SK-N-SH (cell line): ENCODE results near the gene MGAT4A. TPM values are rescaled to one million over a fixed set of nuclear protein-coding genes. Genes with fewer than 3 reads are reported as not detected.

ENCODE experiments used
- CTCF ChIA-PET: fragments of 300-600, 350-600 bp; formaldehyde crosslinking; extraction: SDS; loops from one replicate; lab custom pipeline; 2021; lab: Yijun Ruan, JAX
- POLR2A ChIA-PET: fragments of 350-600 bp; sonication (Branson Sonifier 250); formaldehyde crosslinking; extraction: SDS; loops from one replicate; lab custom pipeline; 2020; ENCODE audit warnings: antibody characterized with exemption, inconsistent platforms; lab: Yijun Ruan, JAX
- DNase-seq: peaks from one replicate; pipeline ENCODE4 v3.0.0; 2012
- H2AFZ ChIP-seq: fragments of 200-600 bp; sonication (generic); 2 replicates; pipeline ENCODE4 v1.8.1; 2016; ENCODE audit warnings: antibody characterized with exemption, mild to moderate bottlenecking, low read depth
- H3F3A ChIP-seq: fragments of 200-600 bp; sonication (generic); replicated peaks from 2 replicates; pipeline ENCODE3; 2016; ENCODE audit warnings: antibody characterized with exemption, mild to moderate bottlenecking; ENCODE audit not compliant: insufficient read depth
- H3K27ac ChIP-seq, 2 experiments: fragments of 200-500 bp in 1 of 2; fragments of 200-600 bp in 1 of 2; sonication (Bioruptor generic) in 1 of 2; sonication (generic), shearing (Covaris generic) in 1 of 2; 2 replicates each; pipeline versions ENCODE4 v1.5.1 to v1.6.1; 2014 to 2016; ENCODE audit warnings: low read depth in 2 of 2, inconsistent platforms in 1 of 2, low read length in 1 of 2, mild to moderate bottlenecking in 1 of 2, mixed read lengths in 1 of 2
- H3K27me3 ChIP-seq: fragments of 200-600 bp; sonication (generic), shearing (Covaris generic); 2 replicates; pipeline ENCODE4 v1.6.1; 2016; ENCODE audit warnings: mixed run types; ENCODE audit not compliant: insufficient read depth
- H3K36me3 ChIP-seq, 2 experiments: fragments of 200-500 bp in 1 of 2; fragments of 200-600 bp in 1 of 2; sonication (Bioruptor generic) in 1 of 2; sonication (generic) in 1 of 2; replicated peaks in 1 of 2; 2 replicates each; pipeline versions ENCODE3 to v1.5.1; 2014 to 2016; ENCODE audit warnings: low read length in 1 of 2, mild to moderate bottlenecking in 1 of 2; ENCODE audit not compliant: insufficient read depth in 2 of 2, control insufficient read depth in 1 of 2
- H3K4me1 ChIP-seq, 2 experiments: fragments of 200-500 bp in 1 of 2; fragments of 200-600 bp in 1 of 2; sonication (Bioruptor generic) in 1 of 2; sonication (generic), shearing (Covaris generic) in 1 of 2; 2 replicates each; pipeline versions ENCODE4 v1.5.1 to v1.6.1; 2014 to 2016; ENCODE audit warnings: low read depth in 1 of 2, low read length in 1 of 2, mixed run types in 1 of 2; ENCODE audit not compliant: insufficient read depth in 2 of 2, control insufficient read depth in 1 of 2
- H3K4me2 ChIP-seq: fragments of 200-600 bp; sonication (generic), shearing (Covaris generic); 2 replicates; pipeline ENCODE4 v1.6.1; 2017; ENCODE audit warnings: mixed run types
- H3K4me3 ChIP-seq, 2 experiments: fragments of 200-500 bp in 1 of 2; fragments of 200-600 bp in 1 of 2; sonication (Bioruptor generic) in 1 of 2; sonication (generic), shearing (Covaris generic) in 1 of 2; 2 replicates each; pipeline versions ENCODE4 v1.5.1 to v1.8.1; 2014 to 2016; ENCODE audit warnings: low read depth in 2 of 2, inconsistent platforms in 1 of 2, low read length in 1 of 2, mild to moderate bottlenecking in 1 of 2, mixed read lengths in 1 of 2, moderate library complexity in 1 of 2
- H3K79me2 ChIP-seq: fragments of 200-600 bp; sonication (generic); 2 replicates; pipeline ENCODE4 v1.8.1; 2017; ENCODE audit warnings: mild to moderate bottlenecking; ENCODE audit not compliant: insufficient read depth
- H3K9ac ChIP-seq: fragments of 200-600 bp; sonication (generic); 2 replicates; pipeline ENCODE4 v1.6.1; 2017; ENCODE audit warnings: mixed run types
- H3K9me2 ChIP-seq: fragments of 200-600 bp; sonication (generic); 2 replicates; pipeline ENCODE4 v1.6.1; 2017; ENCODE audit warnings: mixed run types
- H3K9me3 ChIP-seq: fragments of 200-600 bp; sonication (generic); 2 replicates; pipeline ENCODE4 v1.6.1; 2017; ENCODE audit warnings: mixed run types, mild to moderate bottlenecking, moderate library complexity
- H4K20me1 ChIP-seq: fragments of 200-600 bp; sonication (generic); 2 replicates; pipeline ENCODE4 v1.6.1; 2017; ENCODE audit warnings: mild to moderate bottlenecking, mixed run types; ENCODE audit not compliant: insufficient read depth
- ELF1 ChIP-seq: IDR thresholded peaks from 2 replicates; pipeline ENCODE4 v1.4.0; 2012
- EP300 ChIP-seq, 2 experiments: IDR thresholded peaks; 2 replicates each; pipeline versions ENCODE4 v1.4.0 to v1.6.1; 2012; ENCODE audit warnings: borderline replicate concordance in 1 of 2, low read depth in 1 of 2, low read length in 1 of 2
- EZH2phosphoT487 ChIP-seq: fragments of 200-600 bp; sonication (generic); IDR thresholded peaks from 2 replicates; pipeline ENCODE4 v1.6.1; 2017; ENCODE audit warnings: low read depth, mixed run types, mild to moderate bottlenecking, antibody characterized with exemption, moderate library complexity, borderline replicate concordance
- FOSL2 ChIP-seq: IDR thresholded peaks from 2 replicates; pipeline ENCODE4 v1.4.0; 2012; ENCODE audit warnings: low read depth, mild to moderate bottlenecking, moderate library complexity, borderline replicate concordance
- FOXM1 ChIP-seq: IDR thresholded peaks from 2 replicates; pipeline ENCODE4 v1.4.0; 2012; ENCODE audit warnings: low read depth, mild to moderate bottlenecking
- GABPA ChIP-seq: IDR thresholded peaks from 2 replicates; pipeline ENCODE4 v1.4.0; 2012; ENCODE audit warnings: low read depth, mild to moderate bottlenecking
- JUND ChIP-seq: IDR thresholded peaks from 2 replicates; pipeline ENCODE4 v1.4.0; 2012
- NFIC ChIP-seq: IDR thresholded peaks from 2 replicates; pipeline ENCODE4 v1.4.0; 2012; ENCODE audit warnings: borderline replicate concordance
- NRF1 ChIP-seq: IDR thresholded peaks from 2 replicates; pipeline ENCODE4 v1.6.1; 2012; ENCODE audit warnings: low read depth, mild to moderate bottlenecking, low read length
- RAD21 ChIP-seq: IDR thresholded peaks from 2 replicates; pipeline ENCODE4 v1.6.1; 2012; ENCODE audit warnings: mild to moderate bottlenecking, low read length
- RCOR1 ChIP-seq: fragments of 150-350 bp; IDR thresholded peaks from 2 replicates; pipeline ENCODE4 v1.6.1; 2017; ENCODE audit warnings: antibody characterized with exemption, low read length
- REST ChIP-seq: IDR thresholded peaks from 2 replicates; pipeline ENCODE4 v1.6.1; 2012; ENCODE audit warnings: mild to moderate bottlenecking, low read depth, low read length, moderate library complexity
- RFX5 ChIP-seq: IDR thresholded peaks from 2 replicates; pipeline ENCODE4 v1.6.1; 2012; ENCODE audit warnings: mild to moderate bottlenecking, improper control_type of control experiment, low read length
- SIN3A ChIP-seq: IDR thresholded peaks from 2 replicates; pipeline ENCODE4 v1.6.1; 2012; ENCODE audit warnings: low read depth, mild to moderate bottlenecking, low read length, moderate library complexity, borderline replicate concordance
- TEAD4 ChIP-seq: IDR thresholded peaks from 2 replicates; pipeline ENCODE4 v1.4.0; 2012; ENCODE audit warnings: mild to moderate bottlenecking, borderline replicate concordance; ENCODE audit not compliant: insufficient read depth
- YY1 ChIP-seq: IDR thresholded peaks from 2 replicates; pipeline ENCODE4 v1.4.0; 2012; ENCODE audit warnings: low read depth, mild to moderate bottlenecking
- WGBS: methylation state at CpG from one replicate; pipeline ENCODE4 v1.1.6; 2017; ENCODE audit warnings: low lambda C conversion rate; 5-methylcytosine and 5-hydroxymethylcytosine counted together
- polyA plus RNA-seq, 3 experiments: library from polyadenylated mRNA; depleted of rRNA; stranded (reverse); fragments of >200 nt; gene quantifications; 2 replicates each; pipeline ENCODE4 v1.2.3, GENCODE V29; 2012
- TF ChIP-seq, protein P1 (sequence below): IDR thresholded peaks from 2 replicates; pipeline ENCODE4; 2012
- TF ChIP-seq, protein P2 (sequence below): fragments of 150-350 bp; IDR thresholded peaks from 2 replicates; pipeline ENCODE4 v1.6.1; 2016; ENCODE audit warnings: mild to moderate bottlenecking, low read depth, low read length
- TF ChIP-seq, protein P3 (sequence below): fragments of 200-600 bp; sonication (generic); IDR thresholded peaks from 2 replicates; pipeline ENCODE4 v1.6.1; 2017; ENCODE audit warnings: antibody characterized with exemption, mild to moderate bottlenecking, moderate library complexity

The MGAT4A gene
- polyA plus RNA-seq, 1 of the 3 experiments (the other 2 are of a cell fraction): 0.07 TPM

GRCh38 chr2:98647636-98648035, 83.3 kb downstream of the MGAT4A start:
- Histone ChIP-seq H4K20me1 (no peaks in the 10 kb centered on the region), H3K4me3 (no peak overlapping the region), H3K9me3 (no peaks in the 10 kb centered on the region), H3K27ac (no peak overlapping the region), H3K4me1 (no peaks in the 10 kb centered on the region), H3K36me3 (no peaks in the 10 kb centered on the region), H3K27me3 (no peaks in the 10 kb centered on the region), H3F3A (no peaks in the 10 kb centered on the region), H3K79me2 (no peaks in the 10 kb centered on the region), H3K4me2 (no peak overlapping the region), H3K9me2 (no peaks in the 10 kb centered on the region), H2AFZ (no peak overlapping the region), H3K9ac (no peak overlapping the region)
- POLR2A ChIA-PET: no interaction called here
- TF ChIP-seq, protein P1, sequence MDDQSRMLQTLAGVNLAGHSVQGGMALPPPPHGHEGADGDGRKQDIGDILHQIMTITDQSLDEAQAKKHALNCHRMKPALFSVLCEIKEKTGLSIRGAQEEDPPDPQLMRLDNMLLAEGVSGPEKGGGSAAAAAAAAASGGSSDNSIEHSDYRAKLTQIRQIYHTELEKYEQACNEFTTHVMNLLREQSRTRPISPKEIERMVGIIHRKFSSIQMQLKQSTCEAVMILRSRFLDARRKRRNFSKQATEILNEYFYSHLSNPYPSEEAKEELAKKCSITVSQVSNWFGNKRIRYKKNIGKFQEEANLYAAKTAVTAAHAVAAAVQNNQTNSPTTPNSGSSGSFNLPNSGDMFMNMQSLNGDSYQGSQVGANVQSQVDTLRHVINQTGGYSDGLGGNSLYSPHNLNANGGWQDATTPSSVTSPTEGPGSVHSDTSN: no peak
- TF ChIP-seq SIN3A (no peak), JUND (no peak), EZH2phosphoT487 (no peak), RAD21 (no peak), REST (no peak)
- TF ChIP-seq, protein P2, sequence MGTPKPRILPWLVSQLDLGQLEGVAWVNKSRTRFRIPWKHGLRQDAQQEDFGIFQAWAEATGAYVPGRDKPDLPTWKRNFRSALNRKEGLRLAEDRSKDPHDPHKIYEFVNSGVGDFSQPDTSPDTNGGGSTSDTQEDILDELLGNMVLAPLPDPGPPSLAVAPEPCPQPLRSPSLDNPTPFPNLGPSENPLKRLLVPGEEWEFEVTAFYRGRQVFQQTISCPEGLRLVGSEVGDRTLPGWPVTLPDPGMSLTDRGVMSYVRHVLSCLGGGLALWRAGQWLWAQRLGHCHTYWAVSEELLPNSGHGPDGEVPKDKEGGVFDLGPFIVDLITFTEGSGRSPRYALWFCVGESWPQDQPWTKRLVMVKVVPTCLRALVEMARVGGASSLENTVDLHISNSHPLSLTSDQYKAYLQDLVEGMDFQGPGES: no peak
- 62% methylated on average over 5 of the region's 5 CpGs for WGBS
- no peak for DNase-seq
- CTCF ChIA-PET: interaction anchor here (2.2 kb wide), 1 partner anchor 184 kb away, joined by 64 read pairs; no protein-coding TSS in a partner anchor

DNA sequence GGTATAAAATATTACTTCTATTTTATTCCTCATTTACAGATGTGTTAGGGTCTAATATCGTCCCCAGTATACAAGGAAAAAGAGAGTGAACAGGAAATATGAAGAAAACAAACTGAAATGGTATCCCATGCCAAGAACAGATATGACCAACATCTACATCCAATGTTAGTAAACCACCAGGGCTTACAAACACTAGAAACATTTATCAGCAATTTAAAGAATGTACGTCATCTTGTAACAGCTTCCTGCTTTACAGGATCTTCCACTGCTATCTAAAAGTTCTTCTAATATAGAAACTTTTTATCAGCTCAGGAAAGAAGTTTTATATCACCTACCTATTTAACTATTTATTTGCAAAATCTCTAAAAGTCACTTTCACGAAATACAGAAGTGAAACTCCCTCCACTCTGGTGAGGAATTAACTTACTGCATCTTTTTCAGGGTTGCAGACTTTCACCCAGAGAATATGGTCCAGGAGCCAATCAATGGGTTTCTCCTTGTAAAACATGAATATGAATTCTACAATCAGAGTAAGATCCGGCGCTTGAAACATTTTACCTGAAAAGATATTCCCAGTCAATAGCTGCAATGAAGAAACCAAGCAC, 87.3 kb downstream of the MGAT4A start:
- H3K79me2 ChIP-seq: no peaks in the 10 kb centered on the region
- CTCF ChIA-PET: no interaction called here
- no peaks in the 10 kb centered on the region for H3K9me2 ChIP-seq
- 63% methylated on average over 5 of the region's 5 CpGs for WGBS
- no peaks in the 10 kb centered on the region for H3F3A ChIP-seq
- H3K27ac ChIP-seq: no peak overlapping the region
- no peak overlapping the region for H3K4me3 ChIP-seq
- no peak for DNase-seq
- H3K27me3 ChIP-seq: no peaks in the 10 kb centered on the region
- H4K20me1 ChIP-seq: no peaks in the 10 kb centered on the region
- H3K9ac ChIP-seq: no peak overlapping the region
- TF ChIP-seq NRF1: no peak
- TF ChIP-seq YY1: no peak
- TF ChIP-seq EP300 (IDR thresholded peaks at IDR 0.05; ENCODE audit: borderline replicate concordance in 1 of 2, low read depth in 1 of 2, low read length in 1 of 2): no peak
- TF ChIP-seq RCOR1: no peak
- no peak for TF ChIP-seq FOXM1
- TF ChIP-seq GABPA: no peak
- no peak for TF ChIP-seq TEAD4
- no peak for TF ChIP-seq ELF1
- no peak for TF ChIP-seq NFIC
- TF ChIP-seq, protein P3, sequence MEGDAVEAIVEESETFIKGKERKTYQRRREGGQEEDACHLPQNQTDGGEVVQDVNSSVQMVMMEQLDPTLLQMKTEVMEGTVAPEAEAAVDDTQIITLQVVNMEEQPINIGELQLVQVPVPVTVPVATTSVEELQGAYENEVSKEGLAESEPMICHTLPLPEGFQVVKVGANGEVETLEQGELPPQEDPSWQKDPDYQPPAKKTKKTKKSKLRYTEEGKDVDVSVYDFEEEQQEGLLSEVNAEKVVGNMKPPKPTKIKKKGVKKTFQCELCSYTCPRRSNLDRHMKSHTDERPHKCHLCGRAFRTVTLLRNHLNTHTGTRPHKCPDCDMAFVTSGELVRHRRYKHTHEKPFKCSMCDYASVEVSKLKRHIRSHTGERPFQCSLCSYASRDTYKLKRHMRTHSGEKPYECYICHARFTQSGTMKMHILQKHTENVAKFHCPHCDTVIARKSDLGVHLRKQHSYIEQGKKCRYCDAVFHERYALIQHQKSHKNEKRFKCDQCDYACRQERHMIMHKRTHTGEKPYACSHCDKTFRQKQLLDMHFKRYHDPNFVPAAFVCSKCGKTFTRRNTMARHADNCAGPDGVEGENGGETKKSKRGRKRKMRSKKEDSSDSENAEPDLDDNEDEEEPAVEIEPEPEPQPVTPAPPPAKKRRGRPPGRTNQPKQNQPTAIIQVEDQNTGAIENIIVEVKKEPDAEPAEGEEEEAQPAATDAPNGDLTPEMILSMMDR: no peak
- TF ChIP-seq JUND: no peak
- no peak for TF ChIP-seq FOSL2
- no peak for TF ChIP-seq RFX5
- no peak for TF ChIP-seq SIN3A
- no peaks in the 10 kb centered on the region for H3K9me3 ChIP-seq
- H3K4me1 ChIP-seq: no peaks in the 10 kb centered on the region
- H2AFZ ChIP-seq: 0 out of 2 replicates have a peak overlapping the region, but pooled peaks have one; percentile 6
- no peaks in the 10 kb centered on the region for H3K36me3 ChIP-seq
- H3K4me2 ChIP-seq: no peak overlapping the region
- POLR2A ChIA-PET: no interaction called here
